Measurements from ENCODE around the gene AREL1. TPM values are rescaled to one million over a fixed set of nuclear protein-coding genes. Genes with fewer than 3 reads are reported as not detected.
"Not testable (repeated sequence)": the region's sequence is repeated elsewhere in the genome, so short reads cannot be mapped to it uniquely, and the experiment has no call there.

AREL1 gene
- total and polyA plus RNA-seq, 10 of the 15 experiments (the other 5 are each of a cell fraction or from before 2014, with no cell fraction given): 6.2 to 40.4 (median 23.7) TPM

DNA sequence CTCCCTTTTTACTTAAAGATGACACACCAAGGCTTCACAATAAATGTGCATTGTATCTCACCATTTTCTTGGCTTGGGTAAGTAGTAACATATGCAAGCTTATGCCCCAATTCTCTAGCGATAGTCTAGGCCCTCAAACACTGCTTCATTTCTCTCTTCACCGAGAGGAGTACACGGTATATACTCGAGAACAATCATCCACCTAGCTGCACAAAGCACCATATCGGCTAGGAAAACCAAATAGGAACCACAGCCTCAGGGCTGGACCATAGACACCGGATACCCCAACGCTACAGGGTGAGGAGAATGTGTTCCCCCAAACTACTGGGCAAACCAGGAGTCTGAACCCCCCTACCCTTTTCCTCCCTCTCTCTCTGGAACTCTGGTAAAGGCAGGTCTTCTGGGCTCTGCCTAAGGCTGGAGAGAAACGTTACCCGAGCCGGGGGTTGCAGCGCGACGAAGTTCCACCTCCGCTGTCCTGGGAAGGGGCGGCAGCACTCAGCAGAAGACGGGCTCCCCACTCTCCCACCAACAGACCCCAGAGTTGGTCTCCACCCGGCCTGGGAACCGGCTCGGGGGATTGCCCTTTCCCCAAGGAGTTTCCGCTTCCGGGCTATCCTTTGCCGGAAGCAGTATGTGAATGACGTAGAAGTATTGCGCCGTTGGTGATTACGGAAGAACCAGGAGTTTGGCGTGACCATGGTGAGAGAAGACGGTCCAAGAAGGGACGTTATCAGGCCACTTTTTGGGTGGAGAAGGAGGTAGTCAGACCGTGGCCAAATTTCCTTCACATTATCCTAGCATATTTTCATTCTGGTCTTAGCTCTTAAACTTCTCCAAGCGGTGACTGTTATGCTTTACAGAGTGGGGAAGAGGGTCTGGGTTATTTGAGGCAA, at the start of gene AREL1, which contains the start of gene FCF1 (continued):
- TF ChIP-seq, protein P1, sequence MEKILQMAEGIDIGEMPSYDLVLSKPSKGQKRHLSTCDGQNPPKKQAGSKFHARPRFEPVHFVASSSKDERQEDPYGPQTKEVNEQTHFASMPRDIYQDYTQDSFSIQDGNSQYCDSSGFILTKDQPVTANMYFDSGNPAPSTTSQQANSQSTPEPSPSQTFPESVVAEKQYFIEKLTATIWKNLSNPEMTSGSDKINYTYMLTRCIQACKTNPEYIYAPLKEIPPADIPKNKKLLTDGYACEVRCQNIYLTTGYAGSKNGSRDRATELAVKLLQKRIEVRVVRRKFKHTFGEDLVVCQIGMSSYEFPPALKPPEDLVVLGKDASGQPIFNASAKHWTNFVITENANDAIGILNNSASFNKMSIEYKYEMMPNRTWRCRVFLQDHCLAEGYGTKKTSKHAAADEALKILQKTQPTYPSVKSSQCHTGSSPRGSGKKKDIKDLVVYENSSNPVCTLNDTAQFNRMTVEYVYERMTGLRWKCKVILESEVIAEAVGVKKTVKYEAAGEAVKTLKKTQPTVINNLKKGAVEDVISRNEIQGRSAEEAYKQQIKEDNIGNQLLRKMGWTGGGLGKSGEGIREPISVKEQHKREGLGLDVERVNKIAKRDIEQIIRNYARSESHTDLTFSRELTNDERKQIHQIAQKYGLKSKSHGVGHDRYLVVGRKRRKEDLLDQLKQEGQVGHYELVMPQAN (conservative IDR thresholded peaks at IDR 0.05): peak; percentile 81
- TF ChIP-seq PAX5 (IDR thresholded peaks at IDR 0.05; ENCODE audit: borderline replicate concordance, low read depth, low read length): peak; percentile 24; the same call in 1 of the 2 replicates
- no peak for TF ChIP-seq KDM1A (IDR thresholded peaks at IDR 0.05; ENCODE audit: borderline replicate concordance)
- TF ChIP-seq MYB (IDR thresholded peaks at IDR 0.05; ENCODE audit: borderline replicate concordance, low read depth, low read length): no peak
- TF ChIP-seq SIN3A (IDR thresholded peaks at IDR 0.05; ENCODE audit: low read depth, low read length): peak; percentile 96
- TF ChIP-seq FOS (IDR thresholded peaks at IDR 0.05; ENCODE audit: borderline replicate concordance, extremely low read depth, insufficient read length): no peak
- TF ChIP-seq, protein P2, sequence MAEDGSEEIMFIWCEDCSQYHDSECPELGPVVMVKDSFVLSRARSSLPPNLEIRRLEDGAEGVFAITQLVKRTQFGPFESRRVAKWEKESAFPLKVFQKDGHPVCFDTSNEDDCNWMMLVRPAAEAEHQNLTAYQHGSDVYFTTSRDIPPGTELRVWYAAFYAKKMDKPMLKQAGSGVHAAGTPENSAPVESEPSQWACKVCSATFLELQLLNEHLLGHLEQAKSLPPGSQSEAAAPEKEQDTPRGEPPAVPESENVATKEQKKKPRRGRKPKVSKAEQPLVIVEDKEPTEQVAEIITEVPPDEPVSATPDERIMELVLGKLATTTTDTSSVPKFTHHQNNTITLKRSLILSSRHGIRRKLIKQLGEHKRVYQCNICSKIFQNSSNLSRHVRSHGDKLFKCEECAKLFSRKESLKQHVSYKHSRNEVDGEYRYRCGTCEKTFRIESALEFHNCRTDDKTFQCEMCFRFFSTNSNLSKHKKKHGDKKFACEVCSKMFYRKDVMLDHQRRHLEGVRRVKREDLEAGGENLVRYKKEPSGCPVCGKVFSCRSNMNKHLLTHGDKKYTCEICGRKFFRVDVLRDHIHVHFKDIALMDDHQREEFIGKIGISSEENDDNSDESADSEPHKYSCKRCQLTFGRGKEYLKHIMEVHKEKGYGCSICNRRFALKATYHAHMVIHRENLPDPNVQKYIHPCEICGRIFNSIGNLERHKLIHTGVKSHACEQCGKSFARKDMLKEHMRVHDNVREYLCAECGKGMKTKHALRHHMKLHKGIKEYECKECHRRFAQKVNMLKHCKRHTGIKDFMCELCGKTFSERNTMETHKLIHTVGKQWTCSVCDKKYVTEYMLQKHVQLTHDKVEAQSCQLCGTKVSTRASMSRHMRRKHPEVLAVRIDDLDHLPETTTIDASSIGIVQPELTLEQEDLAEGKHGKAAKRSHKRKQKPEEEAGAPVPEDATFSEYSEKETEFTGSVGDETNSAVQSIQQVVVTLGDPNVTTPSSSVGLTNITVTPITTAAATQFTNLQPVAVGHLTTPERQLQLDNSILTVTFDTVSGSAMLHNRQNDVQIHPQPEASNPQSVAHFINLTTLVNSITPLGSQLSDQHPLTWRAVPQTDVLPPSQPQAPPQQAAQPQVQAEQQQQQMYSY (CRISPR knock-in tag; IDR thresholded peaks at IDR 0.05): no peak
- TF ChIP-seq, protein P3, sequence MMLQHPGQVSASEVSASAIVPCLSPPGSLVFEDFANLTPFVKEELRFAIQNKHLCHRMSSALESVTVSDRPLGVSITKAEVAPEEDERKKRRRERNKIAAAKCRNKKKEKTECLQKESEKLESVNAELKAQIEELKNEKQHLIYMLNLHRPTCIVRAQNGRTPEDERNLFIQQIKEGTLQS (IDR thresholded peaks at IDR 0.05; ENCODE audit: borderline replicate concordance, extremely low read depth, low read depth, low read length): peak; percentile 84; the same call in 1 of the 2 replicates
- TF ChIP-seq NR2C1 (IDR thresholded peaks at IDR 0.05): peak; percentile 98

DNA sequence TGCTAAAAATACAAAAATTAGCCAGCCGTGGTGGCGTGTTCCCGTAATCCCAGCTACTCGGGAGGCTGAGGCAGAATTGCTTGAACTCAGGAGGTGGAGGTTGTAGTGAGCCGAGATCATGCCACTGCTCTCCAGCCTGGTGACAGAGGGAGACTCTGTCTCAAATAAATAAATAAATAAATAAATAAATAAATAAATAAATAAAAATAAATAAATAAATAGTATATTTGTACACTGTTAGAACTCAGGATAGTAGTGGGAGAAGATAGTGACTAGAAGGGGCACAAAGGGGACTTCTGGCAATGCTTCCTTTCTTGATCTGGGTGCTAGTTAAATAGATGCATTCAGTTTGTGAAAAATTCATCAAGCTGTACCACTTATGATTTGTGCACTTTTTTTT, 45.6 kb upstream of the AREL1 start:
- SMC1A ChIA-PET (ENCODE audit: uncharacterized antibody, unreplicated experiment): interaction anchor here (1.7 kb wide), 1 partner anchor 13 kb away, joined by 4 read pairs; no protein-coding TSS in a partner anchor
- H2AFZ ChIP-seq (ENCODE audit: control insufficient read depth, low read depth, low read length); RAD21 ChIA-PET (ENCODE audit: unreplicated experiment); POLR2A ChIA-PET; H3K9ac ChIP-seq (ENCODE audit: control insufficient read depth, insufficient read depth, low read length); BruUV-seq (replicated peaks); H3K4me1 ChIP-seq (ENCODE audit: control insufficient read depth, insufficient read depth, low read length); H3K9me3 ChIP-seq (replicated peaks; ENCODE audit: control insufficient read depth, insufficient read depth, low read length); H3K36me3 ChIP-seq (ENCODE audit: control insufficient read depth in 2 of 2, insufficient read depth in 2 of 2, low read length in 1 of 2); H3K27me3 ChIP-seq (replicated peaks in 1 of 2; ENCODE audit: control insufficient read depth in 2 of 2, insufficient read depth in 2 of 2, low read length in 1 of 2); H3K4me3 ChIP-seq; H3K27ac ChIP-seq (ENCODE audit: control insufficient read depth, insufficient read depth); intact Hi-C loops (cut with micrococcal nuclease; ENCODE audit: unreplicated experiment); H3K79me2 ChIP-seq (ENCODE audit: control insufficient read depth, insufficient read depth, low read length); H4K20me1 ChIP-seq (ENCODE audit: control insufficient read depth, insufficient read depth); H3K4me2 ChIP-seq (ENCODE audit: control insufficient read depth, insufficient read depth); ATAC-seq; FAIRE-seq; in situ Hi-C loops (cut with MboI); DNase-seq (ENCODE audit: low read depth, low spot score): not testable (repeated sequence)
- CTCF ChIA-PET: interaction anchor here (1.0 kb wide), 1 partner anchor 186 kb away, joined by 3 read pairs; no protein-coding TSS in a partner anchor
- 93% methylated on average over 5 of the region's 5 CpGs for WGBS (ENCODE audit: insufficient coverage, insufficient replicate concordance, low lambda C conversion rate, missing lambda C conversion rate)

Data from GM12878 (cell line).